Measurements from ENCODE around the gene IL9.
"Not testable (repeated sequence)": the region's sequence is repeated elsewhere in the genome, so short reads cannot be mapped to it uniquely, and the experiment has no call there.

The IL9 gene

GRCh38 chr5:135864503-135865435, 30.9 kb downstream of the IL9 start:
- DNase-seq: no peak

GRCh38 chr5:135862744-135863143, 32.9 kb downstream of the IL9 start:
- no peak for DNase-seq

- DNase-seq: no peak
Measured at GRCh38 chr5:135862086-135862485, 33.6 kb downstream of the IL9 start.

- no peak for DNase-seq
Measured at GRCh38 chr5:135861641-135862040, 34.0 kb downstream of the IL9 start.

GRCh38 chr5:135859641-135860040, 36.0 kb downstream of the IL9 start:
- no peak for DNase-seq

GRCh38 chr5:135859186-135859585, 36.5 kb downstream of the IL9 start:
- DNase-seq: not testable (repeated sequence)

GRCh38 chr5:135857630-135858311, 37.9 kb downstream of the IL9 start:
- DNase-seq: no peak

GRCh38 chr5:135851915-135852845, 43.5 kb downstream of the IL9 start:
- DNase-seq: no peak

GRCh38 chr5:135851186-135851914, 44.3 kb downstream of the IL9 start:
- no peak for DNase-seq

GRCh38 chr5:135850671-135851070, 45.0 kb downstream of the IL9 start:
- DNase-seq: no peak

- DNase-seq: no peak
Measured at GRCh38 chr5:135850231-135850630, 45.4 kb downstream of the IL9 start.

GRCh38 chr5:135847976-135848375, 47.7 kb downstream of the IL9 start:
- DNase-seq: no peak

GRCh38 chr5:135846311-135846710, 49.3 kb downstream of the IL9 start:
- no peak for DNase-seq

GRCh38 chr5:135843571-135844337, 51.9 kb downstream of the IL9 start:
- no peak for DNase-seq

- no peak for DNase-seq
Measured at GRCh38 chr5:135842737-135843136, 52.9 kb downstream of the IL9 start.

Data from stimulated activated CD8-positive, alpha-beta memory T cell treated with anti-CD3 and anti-CD28 coated beads, Interleukin-4, amount 100 ng/mL, for 48 hours (primary cell).